Measurements from ENCODE around the gene RUFY2.

The RUFY2 gene

DNA sequence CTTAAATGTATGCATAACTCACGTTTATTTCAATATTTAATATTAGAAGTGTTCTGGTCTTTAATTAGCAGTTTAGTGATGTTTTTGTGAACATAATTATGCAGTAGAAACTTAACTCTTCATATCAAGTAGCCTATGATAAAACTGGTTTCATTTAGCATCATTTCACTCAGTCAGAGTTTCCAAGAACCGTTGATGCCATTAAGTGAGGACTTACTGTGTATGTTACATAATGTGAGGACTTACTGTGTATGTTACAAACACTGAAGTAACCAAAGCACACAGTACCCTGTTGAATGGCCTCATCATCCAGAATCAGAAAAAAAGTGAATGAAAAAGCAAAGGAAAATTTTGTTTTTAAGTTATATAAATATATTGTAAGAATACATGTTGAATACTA, 41.5 kb downstream of the RUFY2 start:
- Histone ChIP-seq H3K9ac (ENCODE audit: low read length) (no peak overlapping the region), H4K12ac (ENCODE audit: low read depth, low read length) (no peak overlapping the region), H4K8ac (ENCODE audit: low read depth, low read length) (no peak overlapping the region), H3K79me2 (ENCODE audit: control insufficient read depth, insufficient read depth, low read length, poor library complexity) (no peaks in the 10 kb centered on the region), H3K4me2 (ENCODE audit: low read length) (no peak overlapping the region), H3K36me3 (ENCODE audit: control insufficient read depth in 1 of 2, insufficient read depth in 2 of 2, low read length in 2 of 2) (peaks cover 9 to 27% of the 10 kb centered on the region in 2 experiments), H3K79me1 (ENCODE audit: low read length) (no peaks in the 10 kb centered on the region), H4K91ac (ENCODE audit: low read depth, low read length) (no peak overlapping the region), H2BK120ac (ENCODE audit: insufficient read depth, low read length, poor library complexity) (no peak overlapping the region), H3K27me3 (ENCODE audit: insufficient read depth, low read length) (no peaks in the 10 kb centered on the region), H3K27ac (ENCODE audit: low read depth, low read length) (no peak overlapping the region), H3K14ac (ENCODE audit: low read length) (no peak overlapping the region), H2AFZ (ENCODE audit: insufficient read depth, low read length, poor library complexity) (no peak overlapping the region), H3K4ac (ENCODE audit: low read depth, low read length) (no peak overlapping the region), H3K4me1 (ENCODE audit: control insufficient read depth in 1 of 2, insufficient read depth in 2 of 2, low read length in 2 of 2) (peaks cover 0 to 2% of the 10 kb centered on the region in 2 experiments), H3K9me3 (ENCODE audit: insufficient read depth, low read depth, low read length) (no peaks in the 10 kb centered on the region), H2AK5ac (ENCODE audit: low read length) (no peak overlapping the region), H3K18ac (ENCODE audit: low read length) (no peak overlapping the region), H2BK5ac (ENCODE audit: low read depth, low read length, poor library complexity) (no peak overlapping the region), H3K23ac (ENCODE audit: low read length) (no peak overlapping the region), H2BK12ac (ENCODE audit: low read length) (no peak overlapping the region), H3K4me3 (ENCODE audit: low read depth, low read length) (no peak overlapping the region)
- no peak for DNase-seq
- no CpG with 5 or more reads among the region's 2 CpGs for WGBS (ENCODE audit: extremely low coverage, insufficient coverage, insufficient read length)

- no peak overlapping the region for H3K23ac ChIP-seq (ENCODE audit: low read length)
- H3K27me3 ChIP-seq (ENCODE audit: insufficient read depth, low read length) = no peaks in the 10 kb centered on the region
- no peak overlapping the region for H3K9ac ChIP-seq (ENCODE audit: low read length)
- no peak overlapping the region for H4K8ac ChIP-seq (ENCODE audit: low read depth, low read length)
- H3K14ac ChIP-seq (ENCODE audit: low read length) = no peak overlapping the region
- no peaks in the 10 kb centered on the region for H3K79me2 ChIP-seq (ENCODE audit: control insufficient read depth, insufficient read depth, low read length, poor library complexity)
- H2AK5ac ChIP-seq (ENCODE audit: low read length) = no peak overlapping the region
- H3K18ac ChIP-seq (ENCODE audit: low read length) = no peak overlapping the region
- peaks cover 11 to 20% of the 10 kb centered on the region in 2 experiments for H3K36me3 ChIP-seq (ENCODE audit: control insufficient read depth in 1 of 2, insufficient read depth in 2 of 2, low read length in 2 of 2)
- no peaks in the 10 kb centered on the region for H3K79me1 ChIP-seq (ENCODE audit: low read length)
- H3K9me3 ChIP-seq (ENCODE audit: insufficient read depth, low read depth, low read length) = no peaks in the 10 kb centered on the region
- no peak overlapping the region for H3K27ac ChIP-seq (ENCODE audit: low read depth, low read length)
- H3K4me2 ChIP-seq (ENCODE audit: low read length) = no peak overlapping the region
- 100% methylated on average over 1 of the region's 3 CpGs for WGBS (ENCODE audit: extremely low coverage, insufficient coverage, insufficient read length)
- no peak overlapping the region for H2AFZ ChIP-seq (ENCODE audit: insufficient read depth, low read length, poor library complexity)
- H4K91ac ChIP-seq (ENCODE audit: low read depth, low read length) = no peak overlapping the region
- H2BK5ac ChIP-seq (ENCODE audit: low read depth, low read length, poor library complexity) = no peak overlapping the region
- H2BK12ac ChIP-seq (ENCODE audit: low read length) = no peak overlapping the region
- H2BK120ac ChIP-seq (ENCODE audit: insufficient read depth, low read length, poor library complexity) = no peak overlapping the region
- peaks cover 0 to 2% of the 10 kb centered on the region in 2 experiments for H3K4me1 ChIP-seq (ENCODE audit: control insufficient read depth in 1 of 2, insufficient read depth in 2 of 2, low read length in 2 of 2)
- H3K4ac ChIP-seq (ENCODE audit: low read depth, low read length) = no peak overlapping the region
- H4K12ac ChIP-seq (ENCODE audit: low read depth, low read length) = no peak overlapping the region
- no peak overlapping the region for H3K4me3 ChIP-seq (ENCODE audit: low read depth, low read length)
- DNase-seq = peak; percentile 43 to 78
These were observed 42.8 kb downstream of the RUFY2 start for GRCh38 chr10:68364101-68364886.

DNA sequence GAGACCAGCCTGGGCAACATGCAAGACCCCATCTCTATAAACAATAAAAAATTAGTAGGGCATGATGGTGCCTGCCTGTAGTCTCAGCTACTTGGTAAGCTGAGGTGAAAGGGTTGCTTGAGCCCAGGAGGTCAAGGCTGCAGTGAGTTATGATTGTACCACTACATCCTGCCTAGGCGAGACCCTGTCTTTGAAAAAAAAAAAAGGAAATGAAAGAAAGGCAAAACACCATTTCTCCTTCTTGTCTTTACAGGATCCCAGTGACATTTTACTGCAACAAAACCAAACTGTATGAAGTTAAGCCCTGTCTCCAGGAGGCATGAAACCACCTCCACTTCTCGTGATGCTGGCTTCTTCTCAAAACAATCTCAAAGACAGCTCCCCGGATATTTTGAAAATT, 44.5 kb downstream of the RUFY2 start:
- no CpG with 5 or more reads among the region's 3 CpGs for WGBS (ENCODE audit: extremely low coverage, insufficient coverage, insufficient read length)
- DNase-seq = no peak
- Histone ChIP-seq H3K9ac (ENCODE audit: low read length) (no peak overlapping the region), H3K36me3 (ENCODE audit: control insufficient read depth in 1 of 2, insufficient read depth in 2 of 2, low read length in 2 of 2) (peaks cover 16% of the 10 kb centered on the region in 2 experiments), H3K23ac (ENCODE audit: low read length) (no peak overlapping the region), H3K4ac (ENCODE audit: low read depth, low read length) (no peak overlapping the region), H2AK5ac (ENCODE audit: low read length) (no peak overlapping the region), H2BK5ac (ENCODE audit: low read depth, low read length, poor library complexity) (no peak overlapping the region), H3K4me1 (ENCODE audit: control insufficient read depth in 1 of 2, insufficient read depth in 2 of 2, low read length in 2 of 2) (peaks cover 0 to 2% of the 10 kb centered on the region in 2 experiments), H4K8ac (ENCODE audit: low read depth, low read length) (no peak overlapping the region), H3K79me1 (ENCODE audit: low read length) (no peaks in the 10 kb centered on the region), H3K79me2 (ENCODE audit: control insufficient read depth, insufficient read depth, low read length, poor library complexity) (no peaks in the 10 kb centered on the region), H2BK12ac (ENCODE audit: low read length) (no peak overlapping the region), H4K12ac (ENCODE audit: low read depth, low read length) (no peak overlapping the region), H3K14ac (ENCODE audit: low read length) (no peak overlapping the region), H4K91ac (ENCODE audit: low read depth, low read length) (no peak overlapping the region), H3K9me3 (ENCODE audit: insufficient read depth, low read depth, low read length) (no peaks in the 10 kb centered on the region), H3K18ac (ENCODE audit: low read length) (no peak overlapping the region), H3K27ac (ENCODE audit: low read depth, low read length) (no peak overlapping the region), H2BK120ac (ENCODE audit: insufficient read depth, low read length, poor library complexity) (no peak overlapping the region), H3K27me3 (ENCODE audit: insufficient read depth, low read length) (no peaks in the 10 kb centered on the region), H2AFZ (ENCODE audit: insufficient read depth, low read length, poor library complexity) (no peak overlapping the region), H3K4me2 (ENCODE audit: low read length) (no peak overlapping the region), H3K4me3 (ENCODE audit: low read depth, low read length) (no peak overlapping the region)

DNA sequence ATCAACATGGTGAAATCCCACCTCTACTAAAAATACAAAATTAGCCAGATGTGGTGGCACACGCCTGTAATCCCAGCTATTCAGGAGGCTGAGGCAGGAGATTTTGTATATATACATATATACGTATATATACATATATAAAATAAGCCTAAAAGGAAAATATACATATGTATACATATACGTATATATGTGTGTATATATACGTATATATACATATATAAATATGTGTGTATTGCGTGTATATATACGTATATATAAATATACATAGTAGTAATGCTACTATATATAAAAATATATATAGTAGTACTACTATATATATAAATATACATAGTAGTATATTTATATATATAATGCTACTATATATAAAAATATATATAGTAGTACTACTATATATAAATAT, 47.9 kb downstream of the RUFY2 start:
- no peaks in the 10 kb centered on the region for H3K4me1 ChIP-seq (ENCODE audit: control insufficient read depth in 1 of 2, insufficient read depth in 2 of 2, low read length in 2 of 2)
- WGBS (ENCODE audit: extremely low coverage, insufficient coverage, insufficient read length) = no CpG with 5 or more reads among the region's 6 CpGs

More for the DNA sequence above, 47.9 kb downstream of the RUFY2 start:
- Histone ChIP-seq H2BK5ac (ENCODE audit: low read depth, low read length, poor library complexity) (no peak overlapping the region), H3K4me2 (ENCODE audit: low read length) (no peak overlapping the region), H3K23ac (ENCODE audit: low read length) (no peak overlapping the region), H3K79me2 (ENCODE audit: control insufficient read depth, insufficient read depth, low read length, poor library complexity) (no peaks in the 10 kb centered on the region), H3K4me3 (ENCODE audit: low read depth, low read length) (no peak overlapping the region), H4K8ac (ENCODE audit: low read depth, low read length) (no peak overlapping the region), H3K18ac (ENCODE audit: low read length) (no peak overlapping the region), H2AFZ (ENCODE audit: insufficient read depth, low read length, poor library complexity) (no peak overlapping the region), H3K9me3 (ENCODE audit: insufficient read depth, low read depth, low read length) (no peaks in the 10 kb centered on the region), H3K27me3 (ENCODE audit: insufficient read depth, low read length) (no peaks in the 10 kb centered on the region), H3K4ac (ENCODE audit: low read depth, low read length) (no peak overlapping the region), H2BK12ac (ENCODE audit: low read length) (no peak overlapping the region), H3K14ac (ENCODE audit: low read length) (no peak overlapping the region), H2BK120ac (ENCODE audit: insufficient read depth, low read length, poor library complexity) (no peak overlapping the region), H3K27ac (ENCODE audit: low read depth, low read length) (no peak overlapping the region), H3K79me1 (ENCODE audit: low read length) (no peaks in the 10 kb centered on the region), H3K36me3 (ENCODE audit: control insufficient read depth in 1 of 2, insufficient read depth in 2 of 2, low read length in 2 of 2) (peaks cover 18 to 28% of the 10 kb centered on the region in 2 experiments), H2AK5ac (ENCODE audit: low read length) (no peak overlapping the region), H3K9ac (ENCODE audit: low read length) (no peak overlapping the region), H4K91ac (ENCODE audit: low read depth, low read length) (no peak overlapping the region), H4K12ac (ENCODE audit: low read depth, low read length) (no peak overlapping the region)
- DNase-seq = no peak

Data from trophoblast cell (in vitro differentiated cells and primary cell).